ENCODE measurements around the gene ZBTB40.
A peak's percentile ranks its signal among the peaks of the same experiment; 100 is the strongest.

Gene ZBTB40

DNA sequence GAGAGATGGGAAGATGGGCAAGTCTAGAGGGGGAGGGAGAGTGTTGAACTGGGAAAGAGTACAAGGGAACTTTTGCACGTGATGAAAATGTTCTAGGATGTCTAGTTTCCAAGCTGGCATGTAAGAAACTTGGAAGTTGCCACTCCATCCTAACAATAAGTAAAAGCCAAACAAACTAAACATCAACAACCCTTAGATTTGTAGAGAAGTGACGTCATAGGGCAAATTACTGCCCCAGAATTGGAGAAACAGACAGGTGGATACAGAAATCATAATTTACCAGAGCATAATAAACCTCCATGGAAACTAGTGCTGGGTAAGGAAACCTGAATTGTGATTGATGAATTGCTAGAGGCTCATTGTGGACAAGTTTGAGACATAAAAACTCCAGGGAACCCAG is 14.7 kb upstream of the ZBTB40 start:
- no peak for DNase-seq

DNA sequence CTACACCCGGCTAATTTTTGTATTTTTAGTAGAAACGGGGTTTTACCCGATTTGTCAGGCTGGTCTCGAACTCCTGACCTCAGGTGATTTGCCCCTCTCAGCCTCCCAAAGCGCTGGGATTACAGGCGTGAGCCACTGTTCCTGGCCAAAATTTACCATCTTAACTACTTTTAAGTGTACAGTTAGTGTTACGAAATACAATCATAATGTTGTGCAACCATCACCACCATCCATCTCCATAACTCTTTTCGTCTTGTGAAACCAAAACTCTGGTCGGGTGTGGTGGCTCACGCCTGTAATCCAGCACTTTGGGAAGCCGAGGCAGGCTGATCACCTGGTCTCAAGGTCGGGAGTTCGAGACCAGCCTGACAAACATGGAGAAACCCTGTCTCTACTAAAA is 14.1 kb upstream of the ZBTB40 start:
- no peak for DNase-seq

- DNase-seq: no peak
These were observed 11.1 kb upstream of the ZBTB40 start for GRCh38 chr1:22440582-22440981.

- no peak for DNase-seq
These were observed 9.3 kb upstream of the ZBTB40 start for GRCh38 chr1:22442212-22442894.

GRCh38 chr1:22443332-22443731 is 8.3 kb upstream of the ZBTB40 start:
- DNase-seq: no peak

GRCh38 chr1:22444856-22445255 is 6.8 kb upstream of the ZBTB40 start:
- DNase-seq: no peak

DNA sequence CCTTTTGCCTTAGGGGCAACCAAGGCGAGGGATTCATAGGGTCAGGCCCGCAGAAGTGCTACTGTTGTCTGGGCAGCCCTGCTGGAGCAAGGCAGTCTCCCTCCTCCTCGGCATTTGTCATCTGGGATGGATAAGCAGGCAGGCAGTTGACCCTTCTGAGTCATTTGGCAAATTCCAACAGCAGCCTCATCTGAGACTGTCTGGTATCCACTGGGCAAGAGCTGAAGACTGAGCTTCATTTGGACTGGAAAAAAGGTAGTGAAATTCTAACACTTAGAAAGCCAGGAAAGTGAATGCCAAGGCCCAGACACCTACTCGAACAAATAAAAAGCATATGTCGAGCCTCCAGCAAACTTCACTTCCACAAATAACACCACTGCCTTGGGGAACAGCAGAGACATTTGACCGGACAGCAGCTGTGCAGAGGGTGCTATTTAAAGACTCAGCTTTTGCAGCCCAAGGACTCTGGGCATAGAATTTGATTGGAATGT is 4.0 kb upstream of the ZBTB40 start:
- DNase-seq: no peak

DNA sequence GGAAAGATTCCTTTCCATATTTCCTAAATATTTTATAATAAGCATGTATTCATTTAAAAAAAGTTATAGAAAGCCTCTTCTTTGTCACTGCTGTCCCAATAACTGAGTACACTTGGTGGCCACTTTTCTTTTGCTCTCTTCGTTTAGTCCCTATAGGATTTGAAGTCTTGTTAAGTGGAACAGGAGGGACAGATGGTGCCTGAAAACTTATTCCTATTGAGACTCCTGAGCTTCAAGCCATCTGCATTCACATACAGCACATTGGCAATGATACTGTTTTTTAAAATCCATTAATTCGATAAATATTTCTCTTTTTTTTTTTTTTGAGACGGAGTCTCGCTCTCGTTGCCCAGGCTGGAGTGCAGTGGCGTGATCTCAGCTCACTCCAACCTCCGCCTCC is 2.0 kb upstream of the ZBTB40 start:
- DNase-seq: no peak

DNA sequence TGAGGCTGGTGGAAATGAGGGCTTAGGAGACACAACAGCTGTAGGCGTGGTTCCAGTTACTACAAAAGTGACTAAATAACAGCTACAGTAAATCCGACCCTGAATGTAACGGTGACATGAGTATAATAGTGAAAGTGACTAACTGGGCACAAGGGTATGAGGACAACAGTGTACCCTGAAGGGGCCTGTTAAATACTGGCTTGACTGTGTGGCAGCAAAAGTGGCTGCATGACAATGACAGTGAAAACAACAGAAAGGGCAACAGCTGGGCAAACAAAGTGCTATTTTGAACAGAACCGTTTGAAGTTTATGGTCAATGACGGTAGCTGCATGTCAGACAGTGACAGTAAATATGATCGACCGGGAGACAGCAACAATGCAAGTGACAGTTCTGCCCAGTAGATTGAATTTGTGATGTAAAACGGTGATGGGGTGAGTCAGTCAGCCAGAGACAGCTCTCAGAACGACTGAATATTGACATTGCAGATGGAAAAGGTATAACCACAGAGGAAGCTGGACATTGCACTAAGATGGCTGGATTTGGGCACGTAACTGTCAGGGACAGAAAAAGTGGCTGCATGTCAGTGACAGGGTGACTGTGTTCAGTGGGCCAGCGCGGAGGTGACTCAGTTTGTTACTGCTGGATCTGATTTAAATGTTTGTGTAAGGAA is 1.2 kb upstream of the ZBTB40 start:
- DNase-seq: no peak

GRCh38 chr1:22452481-22452957 is 868 bp downstream of the ZBTB40 start:
- DNase-seq: peak; percentile 55

- no peak for DNase-seq
These were observed 1.5 kb downstream of the ZBTB40 start for GRCh38 chr1:22453181-22453580.

DNA sequence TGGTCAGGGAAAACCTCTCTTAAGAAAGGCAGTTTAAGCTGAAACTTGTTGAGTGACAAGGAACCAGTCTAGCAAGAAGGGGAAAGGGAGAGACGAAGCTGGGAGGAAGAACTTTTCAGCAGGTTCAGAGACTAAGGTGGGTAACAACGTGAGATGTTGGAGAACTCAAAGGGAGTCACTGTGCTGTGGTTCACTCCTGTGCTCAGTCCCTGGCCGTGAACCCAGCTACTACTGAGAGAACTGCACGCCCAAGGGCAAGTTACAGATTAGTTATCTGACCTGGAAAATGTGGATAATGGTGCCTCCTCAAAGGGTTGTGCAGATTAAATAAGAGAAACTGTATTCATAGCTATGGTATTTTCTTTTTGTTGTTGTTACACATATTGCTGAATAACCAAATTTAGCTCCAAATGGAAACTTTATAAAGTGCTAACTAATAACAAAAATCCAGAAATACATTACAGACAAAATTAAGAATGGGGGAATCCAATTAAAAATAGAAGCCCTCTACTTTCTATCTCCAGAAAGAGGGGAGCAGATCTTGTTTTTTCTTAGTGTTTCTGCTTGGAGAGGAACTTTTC is 2.9 kb downstream of the ZBTB40 start:
- peak; percentile 77 for DNase-seq

DNA sequence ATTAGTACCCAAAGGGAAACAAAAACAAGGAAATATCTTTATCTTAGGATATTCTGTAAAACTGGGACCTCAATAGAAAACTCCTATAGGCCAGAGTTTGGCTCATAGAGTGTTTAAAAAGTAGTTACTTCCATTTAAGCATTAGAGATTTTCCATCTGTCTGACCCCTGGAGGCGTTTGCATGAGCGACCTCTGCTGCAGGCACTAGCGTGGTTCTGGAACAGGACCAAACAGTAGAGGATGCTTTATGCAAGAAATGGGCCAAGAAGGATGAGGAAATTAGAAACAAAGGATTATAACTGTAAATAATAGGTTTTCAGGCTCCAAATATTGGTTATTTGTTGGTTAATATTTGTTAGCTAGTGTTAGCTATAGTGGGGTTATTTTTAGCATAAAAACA is 5.7 kb downstream of the ZBTB40 start:
- DNase-seq: no peak

DNA sequence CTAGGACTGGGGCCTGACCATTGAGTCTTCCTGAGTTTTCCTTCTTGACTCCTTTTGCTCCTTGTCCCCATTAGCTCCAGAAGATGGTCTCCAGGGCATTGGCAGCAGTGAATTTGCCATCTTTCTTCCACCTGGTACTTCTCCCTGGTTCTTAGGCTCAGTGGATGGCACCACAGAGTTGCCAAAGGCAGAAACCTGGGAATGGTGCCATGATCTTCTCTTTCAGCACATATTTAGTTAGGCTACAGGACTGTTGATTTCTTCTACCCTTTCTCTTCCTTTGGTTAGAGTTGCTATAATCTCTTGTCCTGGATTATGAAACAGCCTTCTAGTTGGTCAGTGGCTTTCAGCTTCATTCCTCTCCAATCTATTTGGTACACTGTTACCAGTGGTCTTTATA is 6.2 kb downstream of the ZBTB40 start:
- DNase-seq: no peak

GRCh38 chr1:22461100-22461499 is 9.4 kb downstream of the ZBTB40 start:
- no peak for DNase-seq

- no peak for DNase-seq
These were observed 10.3 kb downstream of the ZBTB40 start for GRCh38 chr1:22461678-22462527.

GRCh38 chr1:22462928-22463327 is 11.3 kb downstream of the ZBTB40 start:
- DNase-seq: no peak

DNA sequence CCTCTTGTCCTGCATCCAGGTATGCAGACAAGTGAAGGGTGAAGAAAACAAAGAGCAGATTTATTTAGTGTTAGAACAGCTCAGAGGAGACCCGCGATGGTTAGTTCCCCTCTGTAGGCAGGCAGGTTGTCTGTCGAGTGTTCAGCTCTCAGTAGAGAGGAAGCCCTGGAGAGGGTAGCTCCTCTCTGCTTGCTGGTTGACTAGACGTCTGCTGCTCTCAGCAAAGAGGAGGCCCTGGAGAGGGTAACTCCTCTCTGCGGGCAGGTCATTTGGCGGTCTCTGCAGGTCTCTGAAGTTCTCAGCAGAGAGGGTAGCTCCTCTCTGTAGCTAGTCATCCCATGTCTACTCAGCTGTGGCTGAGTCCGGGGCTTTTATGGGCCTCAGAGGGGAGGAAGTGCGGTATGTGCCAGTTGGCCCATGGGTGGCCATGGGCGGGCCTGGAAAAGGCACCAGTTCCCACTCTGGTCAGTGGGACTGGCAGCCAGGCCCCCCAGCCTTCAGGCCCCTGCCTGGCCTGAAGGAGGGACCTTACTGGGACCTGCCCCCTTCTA is 13.4 kb downstream of the ZBTB40 start:
- DNase-seq: no peak

DNA sequence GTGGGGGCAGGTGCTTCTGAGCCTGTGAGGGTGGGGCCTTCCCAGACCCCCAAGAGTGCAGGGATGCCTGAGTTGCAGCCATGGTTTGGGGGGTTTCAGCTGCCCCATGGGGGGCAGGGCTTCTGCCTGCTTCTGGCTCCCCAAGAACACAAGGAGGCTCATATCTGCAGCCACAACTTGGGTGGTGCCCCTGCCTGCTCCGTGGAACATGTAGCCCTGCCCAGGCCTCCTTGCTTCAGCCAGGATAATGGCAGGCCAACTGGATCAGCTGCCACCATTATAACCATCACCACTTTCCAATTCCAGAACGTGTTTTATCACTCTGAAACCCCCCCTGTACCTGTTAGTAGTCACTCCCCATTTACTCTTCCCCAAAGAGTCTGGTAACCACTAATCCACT is 14.0 kb downstream of the ZBTB40 start:
- peak; percentile 68 for DNase-seq

DNA sequence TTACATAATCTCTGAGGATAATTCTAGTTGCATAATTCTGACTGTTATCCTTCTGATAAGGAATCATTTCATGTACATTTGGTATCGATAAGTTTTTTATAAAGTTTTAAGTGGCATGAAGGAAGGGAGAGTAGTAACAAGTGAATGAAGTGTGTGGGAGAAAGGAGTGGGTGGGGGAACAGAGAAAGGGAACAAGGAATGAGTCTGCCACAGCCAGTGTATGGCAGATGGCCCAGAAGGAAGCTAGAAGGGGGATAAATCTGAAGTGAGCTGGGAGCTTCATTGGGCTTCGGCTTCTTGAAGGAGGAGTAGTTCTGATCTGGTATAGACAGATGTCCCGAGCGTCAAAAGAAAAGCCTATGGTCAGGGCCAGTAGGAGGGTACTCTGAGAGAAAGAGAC is 18.6 kb downstream of the ZBTB40 start:
- no peak for DNase-seq

DNA sequence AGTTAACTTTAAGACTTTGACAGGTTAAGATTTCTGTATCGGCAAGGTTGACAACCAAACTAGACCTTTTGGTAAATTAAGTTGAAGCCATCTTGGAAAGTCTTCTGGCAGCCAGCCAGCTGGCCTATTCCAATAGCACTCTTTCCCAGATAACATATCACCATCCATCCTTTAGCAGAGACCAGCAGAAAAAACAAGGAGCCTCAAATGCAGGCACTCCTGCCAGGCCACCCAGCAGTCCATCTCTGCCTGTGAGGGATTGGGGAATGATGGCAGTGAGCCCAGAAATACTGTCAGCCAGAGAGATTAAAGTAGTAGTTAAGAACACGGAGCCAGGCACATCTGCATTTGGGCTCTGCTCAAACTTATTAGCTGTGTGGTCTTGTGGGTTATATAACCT is 19.4 kb downstream of the ZBTB40 start:
- DNase-seq: peak; percentile 73

GRCh38 chr1:22471610-22472009 is 20.0 kb downstream of the ZBTB40 start:
- no peak for DNase-seq

DNA sequence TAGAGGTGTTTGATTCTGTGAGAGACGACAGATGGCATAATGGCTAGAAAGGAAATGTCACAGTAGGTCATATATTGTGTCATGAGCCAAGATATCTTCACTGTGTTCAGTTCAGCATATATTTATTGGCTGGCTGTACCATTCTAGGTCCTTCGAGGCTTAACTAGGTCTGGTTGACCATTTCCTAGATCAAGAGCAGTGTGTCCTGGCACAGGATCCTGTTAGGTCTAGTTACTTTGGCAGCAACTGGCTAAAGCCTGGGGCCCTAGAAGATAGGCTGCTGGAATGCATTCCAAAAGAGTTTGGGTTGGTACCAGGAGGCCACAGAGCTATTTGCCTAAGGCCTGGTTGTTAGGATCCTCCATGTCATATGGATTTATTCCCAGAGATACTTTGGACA is 20.9 kb downstream of the ZBTB40 start:
- DNase-seq: no peak

All from hematopoietic multipotent progenitor cell treated with erythropoietin and hydrocortisone succinate and interleukin-3 and kit ligand, for 6 days (in vitro differentiated cells).